ENCODE measurements around the gene SEC14L2.

SEC14L2 gene

GRCh38 chr22:30427871-30428270, 31.1 kb downstream of the SEC14L2 start:
- no peak for DNase-seq (ENCODE audit: low spot score)
- no peak overlapping the region for H3K4me3 ChIP-seq
- no peak overlapping the region for H3K27ac ChIP-seq
- TF ChIP-seq, protein P1, sequence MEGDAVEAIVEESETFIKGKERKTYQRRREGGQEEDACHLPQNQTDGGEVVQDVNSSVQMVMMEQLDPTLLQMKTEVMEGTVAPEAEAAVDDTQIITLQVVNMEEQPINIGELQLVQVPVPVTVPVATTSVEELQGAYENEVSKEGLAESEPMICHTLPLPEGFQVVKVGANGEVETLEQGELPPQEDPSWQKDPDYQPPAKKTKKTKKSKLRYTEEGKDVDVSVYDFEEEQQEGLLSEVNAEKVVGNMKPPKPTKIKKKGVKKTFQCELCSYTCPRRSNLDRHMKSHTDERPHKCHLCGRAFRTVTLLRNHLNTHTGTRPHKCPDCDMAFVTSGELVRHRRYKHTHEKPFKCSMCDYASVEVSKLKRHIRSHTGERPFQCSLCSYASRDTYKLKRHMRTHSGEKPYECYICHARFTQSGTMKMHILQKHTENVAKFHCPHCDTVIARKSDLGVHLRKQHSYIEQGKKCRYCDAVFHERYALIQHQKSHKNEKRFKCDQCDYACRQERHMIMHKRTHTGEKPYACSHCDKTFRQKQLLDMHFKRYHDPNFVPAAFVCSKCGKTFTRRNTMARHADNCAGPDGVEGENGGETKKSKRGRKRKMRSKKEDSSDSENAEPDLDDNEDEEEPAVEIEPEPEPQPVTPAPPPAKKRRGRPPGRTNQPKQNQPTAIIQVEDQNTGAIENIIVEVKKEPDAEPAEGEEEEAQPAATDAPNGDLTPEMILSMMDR (IDR thresholded peaks at IDR 0.05) = no peak

- TF ChIP-seq, protein P1 (IDR thresholded peaks at IDR 0.05) = no peak
- H3K27ac ChIP-seq = no peak overlapping the region
- H3K4me3 ChIP-seq = no peak overlapping the region
- no peak for DNase-seq (ENCODE audit: low spot score)
These were observed 33.1 kb downstream of the SEC14L2 start for GRCh38 chr22:30429887-30430286.

- TF ChIP-seq, protein P1 (IDR thresholded peaks at IDR 0.05) = no peak
- no peak overlapping the region for H3K27ac ChIP-seq
- DNase-seq (ENCODE audit: low spot score) = no peak
- no peak overlapping the region for H3K4me3 ChIP-seq
These were observed 34.1 kb downstream of the SEC14L2 start for GRCh38 chr22:30430933-30431332.

- TF ChIP-seq, protein P1 (IDR thresholded peaks at IDR 0.05) = no peak
- no peak for DNase-seq (ENCODE audit: low spot score)
- Histone ChIP-seq H3K4me3 (no peak overlapping the region), H3K27ac (no peak overlapping the region)
These were observed 35.3 kb downstream of the SEC14L2 start for GRCh38 chr22:30432096-30432495.

DNA sequence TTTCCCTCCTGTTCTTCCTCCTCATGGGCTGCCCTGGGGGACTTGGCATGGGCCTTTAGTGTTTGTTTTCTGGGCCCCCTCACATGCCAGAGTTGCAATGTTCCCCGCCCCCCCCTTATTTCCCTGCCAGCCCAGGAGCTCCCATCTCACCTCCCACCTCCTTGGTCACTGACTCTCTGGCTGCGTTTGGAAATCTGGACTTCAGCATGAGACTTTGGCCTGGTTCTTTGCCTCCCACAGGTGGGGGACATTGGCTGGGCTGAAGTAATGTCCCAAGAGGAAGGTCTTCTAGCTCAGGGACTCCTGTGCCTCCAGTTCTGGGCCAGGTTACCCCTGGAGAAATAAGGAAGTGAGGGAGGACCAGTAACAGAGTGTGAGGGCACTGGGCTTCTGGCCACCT, 35.7 kb downstream of the SEC14L2 start:
- DNase-seq (ENCODE audit: low spot score) = no peak
- Histone ChIP-seq H3K4me3 (no peak overlapping the region), H3K27ac (no peak overlapping the region)
- TF ChIP-seq, protein P1 (IDR thresholded peaks at IDR 0.05) = no peak

GRCh38 chr22:30433227-30433626, 36.4 kb downstream of the SEC14L2 start:
- no peak overlapping the region for H3K27ac ChIP-seq
- H3K4me3 ChIP-seq = no peak overlapping the region
- DNase-seq (ENCODE audit: low spot score) = no peak
- TF ChIP-seq, protein P1 (IDR thresholded peaks at IDR 0.05) = no peak

GRCh38 chr22:30433773-30434172, 37.0 kb downstream of the SEC14L2 start:
- Histone ChIP-seq H3K4me3 (no peak overlapping the region), H3K27ac (no peak overlapping the region)
- DNase-seq (ENCODE audit: low spot score) = no peak
- TF ChIP-seq, protein P1 (IDR thresholded peaks at IDR 0.05) = no peak
